CD1c-positive myeloid dendritic cell (primary cell): ENCODE measurements around the gene COL23A1.

Experiments used
- DNase-seq: peaks from one replicate; pipeline ENCODE4 v3.0.0-alpha.2; 2016; ENCODE audit errors: extremely low spot score

COL23A1 gene

GRCh38 chr5:178588769-178589168 lies 1.4 kb downstream of the COL23A1 start:
- DNase-seq, result no peak

GRCh38 chr5:178587763-178588611 lies 2.2 kb downstream of the COL23A1 start:
- no peak for DNase-seq

- no peak for DNase-seq
Observed at GRCh38 chr5:178586396-178586795, 3.8 kb downstream of the COL23A1 start.

- peak; percentile 11 for DNase-seq
Observed at GRCh38 chr5:178585421-178585820, 4.8 kb downstream of the COL23A1 start.

- DNase-seq, result no peak
Observed at GRCh38 chr5:178583279-178583678, 6.9 kb downstream of the COL23A1 start.

- no peak for DNase-seq
Observed at GRCh38 chr5:178582291-178582690, 7.9 kb downstream of the COL23A1 start.

- no peak for DNase-seq
Observed at GRCh38 chr5:178581621-178582020, 8.6 kb downstream of the COL23A1 start.

GRCh38 chr5:178580271-178580955 lies 9.8 kb downstream of the COL23A1 start:
- no peak for DNase-seq

- DNase-seq, result no peak
Observed at GRCh38 chr5:178577944-178578343, 12.2 kb downstream of the COL23A1 start.

- DNase-seq, result no peak
Observed at GRCh38 chr5:178577376-178577839, 12.8 kb downstream of the COL23A1 start.

GRCh38 chr5:178576591-178577351 lies 13.4 kb downstream of the COL23A1 start:
- no peak for DNase-seq

GRCh38 chr5:178573216-178573615 lies 17.0 kb downstream of the COL23A1 start:
- DNase-seq, result no peak

GRCh38 chr5:178572617-178573016 lies 17.6 kb downstream of the COL23A1 start:
- DNase-seq, result no peak

- DNase-seq, result no peak
Observed at GRCh38 chr5:178569485-178569884, 20.7 kb downstream of the COL23A1 start.

GRCh38 chr5:178564811-178565550 lies 25.2 kb downstream of the COL23A1 start:
- DNase-seq, result no peak

GRCh38 chr5:178564397-178564796 lies 25.8 kb downstream of the COL23A1 start:
- DNase-seq, result no peak

- DNase-seq, result no peak
Observed at GRCh38 chr5:178563621-178564020, 26.6 kb downstream of the COL23A1 start.

- DNase-seq, result no peak
Observed at GRCh38 chr5:178561746-178562264, 28.4 kb downstream of the COL23A1 start.

- DNase-seq, result no peak
Observed at GRCh38 chr5:178560911-178561310, 29.3 kb downstream of the COL23A1 start.

- no peak for DNase-seq
Observed at GRCh38 chr5:178557416-178557815, 32.8 kb downstream of the COL23A1 start.

- no peak for DNase-seq
Observed at GRCh38 chr5:178555771-178556211, 34.4 kb downstream of the COL23A1 start.
